22Rv1 (cell line): ENCODE data around the gene HSP90AB1.

ENCODE experiments used
- CTCF ChIP-seq: fragments of 450-650 bp; IDR thresholded peaks from 2 replicates; pipeline ENCODE4 v1.5.1; 2017; ENCODE audit warnings: mild to moderate bottlenecking
- ZFX ChIP-seq: fragments of 450-650 bp; IDR thresholded peaks from 2 replicates; pipeline ENCODE4 v1.6.1; 2017; ENCODE audit warnings: antibody characterized with exemption, borderline replicate concordance

GRCh38 chr6:44266347-44266746 is 19.4 kb downstream of the HSP90AB1 start:
- TF ChIP-seq CTCF, result no peak
- TF ChIP-seq ZFX, result no peak
